D721Med (cell line): ENCODE results near the gene SP1.
"Not testable (repeated sequence)": the region's sequence is repeated elsewhere in the genome, so short reads cannot be mapped to it uniquely, and the experiment has no call there.

ENCODE experiments used
- DNase-seq: peaks from one replicate; pipeline ENCODE4 v3.0.0; 2011; ENCODE audit warnings: low spot score; ENCODE audit not compliant: insufficient read length
- FAIRE-seq: peaks from 2 replicates; lab custom pipeline; 2011; peaks lifted over from hg19 to GRCh38; lab: Jason Lieb, UNC
- TF ChIP-seq, protein P1 (sequence below): IDR thresholded peaks from 2 replicates; pipeline ENCODE4 v1.5.1; 2012; ENCODE audit warnings: mild to moderate bottlenecking, control low read depth; ENCODE audit not compliant: insufficient read depth; ENCODE audit errors: missing control alignments

Gene SP1

DNA sequence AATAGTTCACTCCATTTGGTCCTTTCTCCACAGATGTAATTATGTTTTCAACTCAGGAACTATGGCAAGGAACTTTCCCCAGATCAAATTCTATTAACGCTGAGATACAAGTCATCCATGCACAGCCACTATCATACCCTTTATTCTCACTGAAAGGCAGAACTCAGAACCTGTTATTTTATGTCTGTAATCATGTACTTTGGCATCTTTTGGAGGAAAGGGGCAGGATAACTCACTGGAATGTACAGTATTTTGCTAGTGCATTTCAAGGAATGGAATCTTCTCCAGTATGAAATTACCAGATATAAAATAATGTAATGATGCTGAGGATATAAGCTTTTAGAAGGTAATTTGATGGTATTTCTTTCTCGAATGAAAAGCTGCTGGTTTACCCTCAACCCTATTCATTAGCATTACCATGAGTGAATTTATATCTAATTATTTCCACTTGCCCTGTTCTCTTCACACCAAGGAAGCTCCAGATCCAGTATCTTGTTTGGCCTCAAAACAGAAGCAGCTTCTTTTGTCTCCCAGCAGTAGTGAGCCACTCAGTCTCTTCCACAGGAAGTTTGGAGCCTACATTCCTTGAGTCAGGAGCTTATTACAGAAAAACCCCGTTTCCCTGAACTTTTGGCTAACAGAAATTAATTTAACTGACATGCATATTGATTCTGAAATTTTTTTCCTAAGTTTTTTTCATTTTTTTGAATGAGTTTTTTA lies 33.7 kb downstream of the SP1 start:
- TF ChIP-seq, protein P1, sequence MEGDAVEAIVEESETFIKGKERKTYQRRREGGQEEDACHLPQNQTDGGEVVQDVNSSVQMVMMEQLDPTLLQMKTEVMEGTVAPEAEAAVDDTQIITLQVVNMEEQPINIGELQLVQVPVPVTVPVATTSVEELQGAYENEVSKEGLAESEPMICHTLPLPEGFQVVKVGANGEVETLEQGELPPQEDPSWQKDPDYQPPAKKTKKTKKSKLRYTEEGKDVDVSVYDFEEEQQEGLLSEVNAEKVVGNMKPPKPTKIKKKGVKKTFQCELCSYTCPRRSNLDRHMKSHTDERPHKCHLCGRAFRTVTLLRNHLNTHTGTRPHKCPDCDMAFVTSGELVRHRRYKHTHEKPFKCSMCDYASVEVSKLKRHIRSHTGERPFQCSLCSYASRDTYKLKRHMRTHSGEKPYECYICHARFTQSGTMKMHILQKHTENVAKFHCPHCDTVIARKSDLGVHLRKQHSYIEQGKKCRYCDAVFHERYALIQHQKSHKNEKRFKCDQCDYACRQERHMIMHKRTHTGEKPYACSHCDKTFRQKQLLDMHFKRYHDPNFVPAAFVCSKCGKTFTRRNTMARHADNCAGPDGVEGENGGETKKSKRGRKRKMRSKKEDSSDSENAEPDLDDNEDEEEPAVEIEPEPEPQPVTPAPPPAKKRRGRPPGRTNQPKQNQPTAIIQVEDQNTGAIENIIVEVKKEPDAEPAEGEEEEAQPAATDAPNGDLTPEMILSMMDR, result no peak
- no peak for DNase-seq
- no peak for FAIRE-seq

DNA sequence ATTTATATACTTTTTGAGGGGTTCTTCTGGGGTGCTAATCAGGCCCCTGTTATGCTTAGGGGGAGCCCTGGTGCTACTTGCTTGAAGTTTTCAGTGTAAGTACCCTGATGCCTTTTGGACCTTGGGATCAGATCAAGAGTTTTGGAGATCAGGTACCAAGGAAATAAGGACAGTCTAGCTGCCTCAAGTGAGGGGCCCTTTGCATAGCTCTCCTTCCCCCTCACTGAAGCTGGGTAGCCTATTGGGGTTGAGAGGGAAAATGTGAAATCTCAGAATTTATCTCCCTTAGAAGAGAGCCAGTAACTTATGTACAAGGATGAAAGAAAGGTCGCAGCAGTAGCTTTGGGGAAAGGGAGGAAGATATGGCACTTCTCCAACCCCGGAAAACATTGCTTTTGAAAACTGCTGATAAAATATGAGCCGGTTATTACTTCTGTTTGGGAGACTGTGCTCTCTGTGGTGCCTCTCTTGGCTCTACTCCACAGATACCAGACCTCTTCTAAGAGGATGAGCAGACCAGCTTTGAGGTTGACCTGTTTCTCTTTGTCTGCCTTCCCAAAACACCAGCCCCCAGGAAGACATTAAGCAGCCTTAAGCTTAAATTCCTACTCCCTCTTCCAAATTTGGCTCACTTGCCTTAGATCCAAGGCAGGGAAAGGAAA lies 34.9 kb downstream of the SP1 start:
- FAIRE-seq, result no peak

DNA sequence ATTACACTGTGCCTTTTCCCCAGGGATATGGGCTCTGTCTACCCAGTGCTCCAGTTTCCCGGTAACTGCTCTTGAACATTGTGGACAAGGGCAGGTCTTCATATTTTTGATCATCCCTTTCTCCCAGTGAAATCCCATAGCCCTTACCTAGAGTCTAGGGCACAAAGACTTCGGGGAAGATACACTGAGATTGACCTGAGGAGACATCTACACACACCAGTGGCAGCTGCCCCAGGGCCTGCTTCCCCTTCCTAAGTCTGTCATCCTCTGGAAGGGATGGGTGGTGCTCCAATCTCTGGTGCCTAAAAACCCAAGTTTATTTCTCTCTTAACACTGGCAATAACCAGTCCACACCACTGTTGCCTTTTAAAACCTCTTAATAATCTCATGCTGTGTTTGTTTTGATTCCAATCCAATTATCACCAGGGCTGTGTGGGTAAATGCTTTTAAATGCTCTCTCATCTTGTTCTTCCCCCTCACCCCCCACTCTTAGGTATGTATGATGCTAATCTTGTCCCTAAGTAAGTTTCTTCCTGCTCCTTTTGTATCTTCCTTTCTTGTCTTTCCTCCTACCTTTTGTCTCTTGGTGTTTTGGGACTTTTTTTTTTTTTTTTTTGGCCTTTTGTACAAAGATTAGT lies 35.9 kb downstream of the SP1 start:
- DNase-seq, FAIRE-seq: not testable (repeated sequence)

More for the DNA sequence above, 34.9 kb downstream of the SP1 start:
- TF ChIP-seq, protein P1, result no peak
- no peak for DNase-seq

DNA sequence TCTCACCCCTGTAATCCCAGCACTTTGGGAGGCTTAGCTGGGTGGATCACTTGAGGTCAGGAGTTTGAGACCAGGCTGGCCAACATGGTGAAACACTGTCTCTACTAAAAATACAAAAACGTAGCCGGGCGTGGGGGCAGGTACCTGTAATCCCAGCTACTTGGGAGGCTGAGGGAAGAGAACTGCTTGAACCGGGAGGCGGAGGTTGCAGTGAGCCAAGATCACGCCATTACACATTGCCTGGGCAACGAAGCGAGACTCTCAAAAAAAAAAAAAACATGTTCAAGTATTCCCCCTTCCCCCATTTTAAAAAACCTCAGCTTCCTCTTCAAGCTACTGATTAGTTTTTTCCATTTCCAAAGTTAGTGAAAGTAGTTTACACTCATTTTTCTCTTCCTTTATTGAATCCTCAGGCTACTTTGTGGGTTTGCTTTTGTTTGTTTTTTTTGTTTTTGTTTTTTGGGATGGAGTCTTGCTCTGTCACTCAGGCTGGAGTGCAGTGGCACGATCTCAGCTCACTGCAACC lies 37.4 kb downstream of the SP1 start:
- FAIRE-seq, DNase-seq: not testable (repeated sequence)

DNA sequence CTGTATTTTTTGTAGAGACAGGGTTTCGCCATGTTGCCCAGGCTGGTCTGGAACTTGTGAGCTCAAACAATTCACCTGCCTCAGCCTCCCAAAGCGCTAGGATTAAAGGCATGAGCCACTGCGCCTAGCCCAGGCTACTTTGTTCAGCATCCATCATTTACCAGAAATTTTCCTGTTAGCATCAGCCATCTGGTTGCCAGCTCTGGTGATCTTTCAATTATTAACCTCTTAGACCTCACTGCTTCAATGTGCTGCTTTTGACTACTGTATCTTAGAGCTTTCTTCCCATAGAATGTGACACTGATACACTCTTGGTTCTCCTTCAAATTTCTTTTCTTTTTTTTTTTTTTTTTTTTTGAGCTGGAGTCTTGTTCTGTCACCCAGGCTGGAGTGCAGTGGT lies 38.2 kb downstream of the SP1 start:
- FAIRE-seq (no peak), DNase-seq (no peak)
- TF ChIP-seq, protein P1, result no peak

DNA sequence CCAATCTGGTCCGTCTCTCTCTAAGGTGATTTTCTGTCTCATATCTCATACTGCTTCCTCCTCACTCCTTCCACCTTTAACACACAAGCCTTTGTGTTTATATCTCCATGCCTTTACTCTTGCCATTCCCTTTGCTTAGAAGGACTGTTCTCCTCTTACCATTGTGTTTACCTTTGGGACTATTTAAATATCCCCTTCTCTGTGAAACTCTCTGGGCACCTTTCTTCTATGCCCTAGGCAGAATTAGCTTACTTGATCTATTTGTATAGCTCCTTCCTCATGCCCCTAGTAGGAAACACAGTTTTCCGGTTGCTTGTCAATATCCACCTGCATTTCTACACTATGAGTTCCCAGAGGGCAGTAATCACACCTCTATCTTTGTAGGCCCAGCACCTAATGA lies 39.8 kb downstream of the SP1 start:
- TF ChIP-seq, protein P1, result no peak
- DNase-seq (no peak), FAIRE-seq (no peak)

DNA sequence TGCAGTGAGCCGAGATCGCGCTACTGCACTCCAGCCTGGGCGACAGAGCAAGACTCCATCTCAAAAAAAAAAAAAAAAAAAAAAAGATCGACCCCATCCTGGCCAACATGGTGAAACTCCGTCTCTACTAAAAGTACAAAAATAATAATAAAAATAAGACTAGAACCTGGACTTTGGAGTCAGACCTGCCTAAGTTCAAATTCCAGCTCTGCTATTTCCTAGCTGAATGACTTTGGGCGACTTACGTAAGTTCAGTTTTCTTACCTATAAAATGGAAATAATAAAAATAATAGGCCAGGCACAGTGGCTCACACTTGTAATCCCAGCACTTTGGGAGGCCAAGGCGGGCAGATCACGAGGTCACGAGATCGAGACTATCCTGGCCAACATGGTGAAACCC lies 42.3 kb downstream of the SP1 start:
- FAIRE-seq, DNase-seq: not testable (repeated sequence)

DNA sequence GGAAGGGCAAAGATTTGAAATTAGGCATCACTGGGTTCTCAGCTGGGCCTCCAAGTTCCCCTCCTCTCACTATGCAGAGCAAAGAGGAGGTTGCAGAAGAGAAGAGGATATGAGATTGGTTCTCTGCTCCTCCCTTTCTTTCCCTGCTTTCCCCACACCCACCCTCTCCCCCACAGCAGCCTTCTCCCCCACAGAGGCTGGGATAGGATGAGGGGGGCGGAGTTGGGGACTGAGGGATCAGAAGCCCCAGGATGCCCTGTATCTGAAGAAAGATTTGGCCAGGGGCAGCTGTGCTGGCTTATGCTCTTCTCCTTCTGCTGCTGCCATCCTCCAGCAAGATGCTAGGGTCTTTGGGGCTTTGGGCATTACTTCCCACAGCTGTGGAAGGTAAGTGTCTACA lies 43.6 kb downstream of the SP1 start, which contains the start of gene AMHR2:
AMHR2 (plus strand) TSS at position 259 of the 400 bp plus-strand sequence; CDS start at position 339, 80 bp downstream.
- DNase-seq (no peak), FAIRE-seq (no peak)
- TF ChIP-seq, protein P1, result no peak
